T47D (cell line): ENCODE data around the gene RPS6KA3.
A peak's percentile ranks its signal among the peaks of the same experiment; 100 is the strongest.

Experiments used
- DNase-seq, 2 experiments: peaks; one replicate each; pipeline versions ENCODE4 v3.0.0 to v3.0.0-alpha.2; 2011 to 2012; ENCODE audit warnings: low read depth in 1 of 2, low spot score in 1 of 2
- JUND ChIP-seq: IDR thresholded peaks from 2 replicates; pipeline ENCODE4 v1.6.1; 2012; ENCODE audit warnings: low read depth
- in situ Hi-C: cut with HindIII; loops from 2 replicates; pipeline ENCODE4 v1.10.0; 2016; ENCODE audit warnings: low sequenced_read_pairs, low pct_unique_long_range_greater_than_20kb

RPS6KA3 gene

GRCh38 chrX:20228245-20228644, 38.5 kb downstream of the RPS6KA3 start:
- in situ Hi-C loops, result no loop called here
- no peak for TF ChIP-seq JUND
- no peak for DNase-seq

- in situ Hi-C loops, result no loop called here
- TF ChIP-seq JUND, result no peak
- DNase-seq, result no peak
Measured at GRCh38 chrX:20227116-20227515, 39.6 kb downstream of the RPS6KA3 start.

- TF ChIP-seq JUND, result no peak
- no peak for DNase-seq
- in situ Hi-C loops, result no loop called here
Measured at GRCh38 chrX:20225488-20225833, 41.2 kb downstream of the RPS6KA3 start.

GRCh38 chrX:20224814-20225487, 41.8 kb downstream of the RPS6KA3 start:
- DNase-seq, result no peak
- in situ Hi-C loops, result no loop called here

GRCh38 chrX:20221902-20222301, 44.8 kb downstream of the RPS6KA3 start:
- no peak for TF ChIP-seq JUND
- DNase-seq, result peak in 1 of 2 experiments; percentile 3
- in situ Hi-C loops, result no loop called here

More at GRCh38 chrX:20224814-20225487, 41.8 kb downstream of the RPS6KA3 start:
- TF ChIP-seq JUND, result no peak

GRCh38 chrX:20218836-20219505, 47.7 kb downstream of the RPS6KA3 start:
- TF ChIP-seq JUND, result no peak
- no peak for DNase-seq
- in situ Hi-C loops, result no loop called here

- TF ChIP-seq JUND, result no peak
- no peak for DNase-seq
- in situ Hi-C loops, result no loop called here
Measured at GRCh38 chrX:20217906-20218305, 48.8 kb downstream of the RPS6KA3 start.

GRCh38 chrX:20217271-20217670, 49.4 kb downstream of the RPS6KA3 start:
- DNase-seq, result no peak
- TF ChIP-seq JUND, result no peak
- in situ Hi-C loops, result no loop called here

- TF ChIP-seq JUND, result no peak
- in situ Hi-C loops, result no loop called here
- DNase-seq, result no peak
Measured at GRCh38 chrX:20215565-20215964, 51.1 kb downstream of the RPS6KA3 start.

GRCh38 chrX:20212486-20213089, 54.1 kb downstream of the RPS6KA3 start:
- no peak for TF ChIP-seq JUND
- in situ Hi-C loops, result no loop called here
- DNase-seq, result no peak

- TF ChIP-seq JUND, result no peak
- in situ Hi-C loops, result no loop called here
- no peak for DNase-seq
Measured at GRCh38 chrX:20211261-20211786, 55.4 kb downstream of the RPS6KA3 start.

- no peak for TF ChIP-seq JUND
- DNase-seq, result no peak
- in situ Hi-C loops, result no loop called here
Measured at GRCh38 chrX:20205927-20206708, 60.6 kb downstream of the RPS6KA3 start.
